ENCODE data around the gene HTATIP2. TPM values are rescaled to one million over a fixed set of nuclear protein-coding genes. Genes with fewer than 3 reads are reported as not detected.

Gene HTATIP2
- total and polyA plus RNA-seq, 2 experiments from 2014 or later = 45.0 to 57.5 TPM

- H3K27ac ChIP-seq (ENCODE audit: low read depth) = no peak overlapping the region
- peaks cover 23% of the 10 kb centered on the region; the same call in 1 of the 2 replicates for H3K27me3 ChIP-seq (ENCODE audit: insufficient read depth)
- H3K27me3 Mint-ChIP-seq (ENCODE audit: insufficient read depth, low read depth, poor library complexity) = peaks cover 5% of the 10 kb centered on the region
- peaks cover 7% of the 10 kb centered on the region; the same call in 1 of the 2 replicates for H3K4me1 ChIP-seq (ENCODE audit: insufficient read depth)
- TF ChIP-seq, protein P1, sequence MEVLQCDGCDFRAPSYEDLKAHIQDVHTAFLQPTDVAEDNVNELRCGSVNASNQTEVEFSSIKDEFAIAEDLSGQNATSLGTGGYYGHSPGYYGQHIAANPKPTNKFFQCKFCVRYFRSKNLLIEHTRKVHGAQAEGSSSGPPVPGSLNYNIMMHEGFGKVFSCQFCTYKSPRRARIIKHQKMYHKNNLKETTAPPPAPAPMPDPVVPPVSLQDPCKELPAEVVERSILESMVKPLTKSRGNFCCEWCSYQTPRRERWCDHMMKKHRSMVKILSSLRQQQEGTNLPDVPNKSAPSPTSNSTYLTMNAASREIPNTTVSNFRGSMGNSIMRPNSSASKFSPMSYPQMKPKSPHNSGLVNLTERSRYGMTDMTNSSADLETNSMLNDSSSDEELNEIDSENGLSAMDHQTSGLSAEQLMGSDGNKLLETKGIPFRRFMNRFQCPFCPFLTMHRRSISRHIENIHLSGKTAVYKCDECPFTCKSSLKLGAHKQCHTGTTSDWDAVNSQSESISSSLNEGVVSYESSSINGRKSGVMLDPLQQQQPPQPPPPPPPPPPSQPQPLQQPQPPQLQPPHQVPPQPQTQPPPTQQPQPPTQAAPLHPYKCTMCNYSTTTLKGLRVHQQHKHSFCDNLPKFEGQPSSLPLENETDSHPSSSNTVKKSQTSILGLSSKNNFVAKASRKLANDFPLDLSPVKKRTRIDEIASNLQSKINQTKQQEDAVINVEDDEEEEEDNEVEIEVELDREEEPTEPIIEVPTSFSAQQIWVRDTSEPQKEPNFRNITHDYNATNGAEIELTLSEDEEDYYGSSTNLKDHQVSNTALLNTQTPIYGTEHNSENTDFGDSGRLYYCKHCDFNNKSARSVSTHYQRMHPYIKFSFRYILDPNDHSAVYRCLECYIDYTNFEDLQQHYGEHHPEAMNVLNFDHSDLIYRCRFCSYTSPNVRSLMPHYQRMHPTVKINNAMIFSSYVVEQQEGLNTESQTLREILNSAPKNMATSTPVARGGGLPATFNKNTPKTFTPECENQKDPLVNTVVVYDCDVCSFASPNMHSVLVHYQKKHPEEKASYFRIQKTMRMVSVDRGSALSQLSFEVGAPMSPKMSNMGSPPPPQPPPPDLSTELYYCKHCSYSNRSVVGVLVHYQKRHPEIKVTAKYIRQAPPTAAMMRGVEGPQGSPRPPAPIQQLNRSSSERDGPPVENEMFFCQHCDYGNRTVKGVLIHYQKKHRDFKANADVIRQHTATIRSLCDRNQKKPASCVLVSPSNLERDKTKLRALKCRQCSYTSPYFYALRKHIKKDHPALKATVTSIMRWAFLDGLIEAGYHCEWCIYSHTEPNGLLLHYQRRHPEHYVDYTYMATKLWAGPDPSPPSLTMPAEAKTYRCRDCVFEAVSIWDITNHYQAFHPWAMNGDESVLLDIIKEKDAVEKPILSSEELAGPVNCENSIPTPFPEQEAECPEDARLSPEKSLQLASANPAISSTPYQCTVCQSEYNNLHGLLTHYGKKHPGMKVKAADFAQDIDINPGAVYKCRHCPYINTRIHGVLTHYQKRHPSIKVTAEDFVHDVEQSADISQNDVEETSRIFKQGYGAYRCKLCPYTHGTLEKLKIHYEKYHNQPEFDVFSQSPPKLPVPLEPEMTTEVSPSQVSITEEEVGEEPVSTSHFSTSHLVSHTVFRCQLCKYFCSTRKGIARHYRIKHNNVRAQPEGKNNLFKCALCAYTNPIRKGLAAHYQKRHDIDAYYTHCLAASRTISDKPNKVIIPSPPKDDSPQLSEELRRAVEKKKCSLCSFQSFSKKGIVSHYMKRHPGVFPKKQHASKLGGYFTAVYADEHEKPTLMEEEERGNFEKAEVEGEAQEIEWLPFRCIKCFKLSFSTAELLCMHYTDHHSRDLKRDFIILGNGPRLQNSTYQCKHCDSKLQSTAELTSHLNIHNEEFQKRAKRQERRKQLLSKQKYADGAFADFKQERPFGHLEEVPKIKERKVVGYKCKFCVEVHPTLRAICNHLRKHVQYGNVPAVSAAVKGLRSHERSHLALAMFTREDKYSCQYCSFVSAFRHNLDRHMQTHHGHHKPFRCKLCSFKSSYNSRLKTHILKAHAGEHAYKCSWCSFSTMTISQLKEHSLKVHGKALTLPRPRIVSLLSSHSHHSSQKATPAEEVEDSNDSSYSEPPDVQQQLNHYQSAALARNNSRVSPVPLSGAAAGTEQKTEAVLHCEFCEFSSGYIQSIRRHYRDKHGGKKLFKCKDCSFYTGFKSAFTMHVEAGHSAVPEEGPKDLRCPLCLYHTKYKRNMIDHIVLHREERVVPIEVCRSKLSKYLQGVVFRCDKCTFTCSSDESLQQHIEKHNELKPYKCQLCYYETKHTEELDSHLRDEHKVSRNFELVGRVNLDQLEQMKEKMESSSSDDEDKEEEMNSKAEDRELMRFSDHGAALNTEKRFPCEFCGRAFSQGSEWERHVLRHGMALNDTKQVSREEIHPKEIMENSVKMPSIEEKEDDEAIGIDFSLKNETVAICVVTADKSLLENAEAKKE (CRISPR knock-in tag; IDR thresholded peaks at IDR 0.05) = 0 out of 2 replicates have a peak, but pooled peaks have one; percentile 25
- TF ChIP-seq POLR2AphosphoS5 (IDR thresholded peaks at IDR 0.05; ENCODE audit: low read depth) (no peak), ZNF114 (CRISPR knock-in tag; IDR thresholded peaks at IDR 0.05) (0 out of 2 replicates have a peak, but pooled peaks have one; percentile 44)
- no peaks in the 10 kb centered on the region for H3K79me2 ChIP-seq (replicated peaks; ENCODE audit: insufficient read depth)
- H3K9me3 Mint-ChIP-seq = no peaks in the 10 kb centered on the region
- no peak overlapping the region for H3K27ac Mint-ChIP-seq
- H3F3A ChIP-seq (replicated peaks; ENCODE audit: low read depth) = no peaks in the 10 kb centered on the region
- peak; percentile 87 for DNase-seq (ENCODE audit: low spot score)
- peak overlapping the region; percentile 53 for H3K4me3 ChIP-seq
- peaks cover 16% of the 10 kb centered on the region for H3K4me1 Mint-ChIP-seq
- ATAC-seq = peak; percentile 97
- H3K9me2 ChIP-seq (ENCODE audit: insufficient read depth) = peaks cover 9% of the 10 kb centered on the region
- H3K4me3 Mint-ChIP-seq = peak overlapping the region; percentile 42; the same call in 2 of the 3 replicates
- H4K20me1 ChIP-seq (replicated peaks; ENCODE audit: insufficient read depth) = no peaks in the 10 kb centered on the region
- no peaks in the 10 kb centered on the region for H3K36me3 ChIP-seq (ENCODE audit: insufficient read depth)
- H3K4me2 ChIP-seq = peak overlapping the region; percentile 84
- H3K36me3 Mint-ChIP-seq (ENCODE audit: low read depth) = no peaks in the 10 kb centered on the region
- H2AFZ ChIP-seq = peak overlapping the region; percentile 99
Measured at GRCh38 chr11:20342347-20343141, 21.0 kb upstream of the HTATIP2 start.

DNA sequence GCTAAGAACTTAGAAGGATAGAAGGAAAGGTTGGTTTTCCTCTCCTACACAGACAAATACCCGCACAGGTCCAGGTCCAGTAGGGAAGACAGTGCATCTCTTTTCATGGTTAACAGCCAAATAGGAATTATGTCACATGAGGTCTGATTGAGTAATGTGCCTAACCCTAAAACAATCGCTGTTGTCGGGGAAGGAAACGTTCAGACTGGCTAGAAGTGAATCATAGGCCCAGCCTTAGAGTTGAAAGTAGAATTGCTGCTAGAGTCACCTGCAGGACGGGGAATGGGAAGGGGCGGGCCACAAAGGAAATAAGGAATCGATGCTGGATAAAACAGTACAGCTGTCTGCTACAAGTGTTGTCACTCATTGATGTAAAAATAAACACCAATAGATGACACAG is 12.4 kb upstream of the HTATIP2 start:
- Histone ChIP-seq H3K9me2 (ENCODE audit: insufficient read depth) (no peaks in the 10 kb centered on the region), H2AFZ (no peak overlapping the region), H4K20me1 (replicated peaks; ENCODE audit: insufficient read depth) (no peaks in the 10 kb centered on the region), H3K79me2 (replicated peaks; ENCODE audit: insufficient read depth) (no peaks in the 10 kb centered on the region), H3K4me3 (no peak overlapping the region), H3K36me3 (ENCODE audit: insufficient read depth) (no peaks in the 10 kb centered on the region), H3K27ac (ENCODE audit: low read depth) (no peak overlapping the region), H3F3A (replicated peaks; ENCODE audit: low read depth) (no peaks in the 10 kb centered on the region), H3K4me1 (ENCODE audit: insufficient read depth) (no peaks in the 10 kb centered on the region), H3K27me3 (ENCODE audit: insufficient read depth) (no peaks in the 10 kb centered on the region; the same call in 1 of the 2 replicates), H3K4me2 (no peak overlapping the region)
- Mint-ChIP-seq H3K27me3 (ENCODE audit: insufficient read depth, low read depth, poor library complexity) (no peaks in the 10 kb centered on the region), H3K36me3 (ENCODE audit: low read depth) (no peaks in the 10 kb centered on the region), H3K4me1 (no peaks in the 10 kb centered on the region), H3K9me3 (no peaks in the 10 kb centered on the region), H3K27ac (no peak overlapping the region), H3K4me3 (no peak overlapping the region)
- TF ChIP-seq CREB1 (CRISPR knock-in tag; IDR thresholded peaks at IDR 0.05; ENCODE audit: low read depth) (no peak), EZH2 (IDR thresholded peaks at IDR 0.05; ENCODE audit: low read depth, unreplicated experiment) (no peak)
- DNase-seq (ENCODE audit: low spot score) (no peak), ATAC-seq (no peak)
